ENCODE data around the gene POLL.

GRCh38 chr10:101562231-101562630, 25.8 kb downstream of the POLL start:
- TF ChIP-seq CTCF (conservative IDR thresholded peaks at IDR 0.05; ENCODE audit: low read depth, low read length) (no peak), RFX5 (IDR thresholded peaks at IDR 0.05; ENCODE audit: low read depth, low read length) (no peak), FOS (IDR thresholded peaks at IDR 0.05; ENCODE audit: low read depth, low read length) (no peak), POLR2A (IDR thresholded peaks at IDR 0.05; ENCODE audit: low read depth, low read length) (no peak), MXI1 (IDR thresholded peaks at IDR 0.05; ENCODE audit: borderline replicate concordance, low read depth, low read length) (no peak), ELK1 (IDR thresholded peaks at IDR 0.05; ENCODE audit: borderline replicate concordance, low read depth, low read length) (no peak), BHLHE40 (IDR thresholded peaks at IDR 0.05; ENCODE audit: low read depth, low read length) (no peak)

All from IMR-90 (cell line).